ENCODE measurements around the gene CLDN22. TPM values are rescaled to one million over a fixed set of nuclear protein-coding genes. Genes with fewer than 3 reads are reported as not detected.

The CLDN22 gene
- total RNA-seq (not detected), polyA plus RNA-seq (not detected)
- long read RNA-seq, donor 1, transcript CLDN22-201 (1 exons, 2,581 nt) = major isoform, 9 of 9 reads
- long read RNA-seq, donor 1, partial matches to known transcripts = 0 of 9 reads
- long read RNA-seq, donor 1, other reads (novel, unspliced or antisense) = 0 of 9 reads
- long read RNA-seq, donor 2, transcript CLDN22-201 (1 exons, 2,581 nt) = major isoform, 15 of 15 reads
- long read RNA-seq, donor 2, partial matches to known transcripts = 0 of 15 reads
- long read RNA-seq, donor 2, other reads (novel, unspliced or antisense) = 0 of 15 reads
- long read RNA-seq, donor 3, transcript CLDN22-201 (1 exons, 2,581 nt) = major isoform, 26 of 26 reads
- long read RNA-seq, donor 3, partial matches to known transcripts = 0 of 26 reads
- long read RNA-seq, donor 3, other reads (novel, unspliced or antisense) = 0 of 26 reads
- long read RNA-seq, donor 4 = 0 reads
- long read RNA-seq, donor 5 = 0 reads
- long read RNA-seq, donor 6, partial matches to known transcripts = 0 of 1 reads
- long read RNA-seq, donor 6, other reads (novel, unspliced or antisense) = 0 of 1 reads
- long read RNA-seq, donor 7, transcript CLDN22-201 (1 exons, 2,581 nt) = major isoform, 8 of 8 reads
- long read RNA-seq, donor 7, partial matches to known transcripts = 0 of 8 reads
- long read RNA-seq, donor 7, other reads (novel, unspliced or antisense) = 0 of 8 reads
- long read RNA-seq, donor 8, transcript CLDN22-201 (1 exons, 2,581 nt) = major isoform, 12 of 12 reads
- long read RNA-seq, donor 8, partial matches to known transcripts = 0 of 12 reads
- long read RNA-seq, donor 8, other reads (novel, unspliced or antisense) = 0 of 12 reads
- long read RNA-seq, donor 9, transcript CLDN22-201 (1 exons, 2,581 nt) = major isoform, 18 of 18 reads
- long read RNA-seq, donor 9, partial matches to known transcripts = 0 of 18 reads
- long read RNA-seq, donor 9, other reads (novel, unspliced or antisense) = 0 of 18 reads
- long read RNA-seq, donor 10, partial matches to known transcripts = 0 of 4 reads
- long read RNA-seq, donor 10, other reads (novel, unspliced or antisense) = 0 of 4 reads

DNA sequence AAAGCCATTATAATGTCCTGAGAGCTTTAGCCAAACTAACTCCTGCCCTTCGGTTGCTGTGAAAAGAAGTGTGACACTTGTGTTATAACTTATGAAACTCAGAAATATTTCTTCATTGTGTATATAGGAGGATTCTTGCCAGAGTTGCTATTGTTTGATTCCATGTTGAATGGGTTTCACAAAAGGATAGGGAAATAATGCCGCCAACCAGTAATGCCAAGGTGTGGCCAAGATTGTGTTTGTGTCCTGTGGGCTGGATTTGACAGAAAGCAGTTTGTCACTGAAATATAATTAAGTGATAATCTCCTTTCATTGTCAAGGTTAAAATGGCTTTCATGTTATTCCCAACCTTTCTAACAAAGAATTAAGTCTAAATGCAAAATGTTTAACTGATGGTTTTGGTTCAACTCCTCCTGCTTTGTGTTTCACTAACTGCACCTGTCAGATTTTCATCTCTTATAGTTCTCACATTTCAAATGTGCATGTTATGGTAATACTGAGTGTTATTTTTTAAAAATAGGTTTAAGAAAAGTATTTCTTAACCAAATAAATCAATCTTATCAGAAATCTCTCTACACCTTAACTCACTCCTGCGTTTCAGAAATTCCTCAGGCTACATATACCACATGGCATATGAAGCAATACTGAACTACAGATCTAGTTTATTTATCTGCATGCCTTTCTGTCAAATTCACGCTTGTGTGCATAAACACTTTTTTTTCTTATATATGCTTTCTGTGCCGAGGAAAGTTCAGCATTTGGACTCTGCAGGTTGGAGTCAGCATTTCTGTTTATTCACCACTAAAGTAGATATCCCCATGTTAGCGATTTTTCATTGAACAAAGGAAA lies at the start of gene CLDN22:
TSS of gene CLDN22 (minus strand) at position 66 of the 849 bp plus-strand sequence. CDS start at position 8, 58 bp downstream.
- intact Hi-C loops (cut with DNase I) = no loop called here
- no peaks in the 10 kb centered on the region for H3K4me1 ChIP-seq (replicated peaks in 1 of 2)
- TF ChIP-seq POLR2A (IDR thresholded peaks at IDR 0.05) = no peak
- TF ChIP-seq, protein P1, sequence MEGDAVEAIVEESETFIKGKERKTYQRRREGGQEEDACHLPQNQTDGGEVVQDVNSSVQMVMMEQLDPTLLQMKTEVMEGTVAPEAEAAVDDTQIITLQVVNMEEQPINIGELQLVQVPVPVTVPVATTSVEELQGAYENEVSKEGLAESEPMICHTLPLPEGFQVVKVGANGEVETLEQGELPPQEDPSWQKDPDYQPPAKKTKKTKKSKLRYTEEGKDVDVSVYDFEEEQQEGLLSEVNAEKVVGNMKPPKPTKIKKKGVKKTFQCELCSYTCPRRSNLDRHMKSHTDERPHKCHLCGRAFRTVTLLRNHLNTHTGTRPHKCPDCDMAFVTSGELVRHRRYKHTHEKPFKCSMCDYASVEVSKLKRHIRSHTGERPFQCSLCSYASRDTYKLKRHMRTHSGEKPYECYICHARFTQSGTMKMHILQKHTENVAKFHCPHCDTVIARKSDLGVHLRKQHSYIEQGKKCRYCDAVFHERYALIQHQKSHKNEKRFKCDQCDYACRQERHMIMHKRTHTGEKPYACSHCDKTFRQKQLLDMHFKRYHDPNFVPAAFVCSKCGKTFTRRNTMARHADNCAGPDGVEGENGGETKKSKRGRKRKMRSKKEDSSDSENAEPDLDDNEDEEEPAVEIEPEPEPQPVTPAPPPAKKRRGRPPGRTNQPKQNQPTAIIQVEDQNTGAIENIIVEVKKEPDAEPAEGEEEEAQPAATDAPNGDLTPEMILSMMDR (IDR thresholded peaks at IDR 0.05) = no peak
- H3K27ac ChIP-seq = no peak within 1 kb of the TSS
- DNase-seq = no peak
- H3K4me3 ChIP-seq = no peak within 1 kb of the TSS
- no peaks in the 10 kb centered on the region for H3K36me3 ChIP-seq (replicated peaks in 1 of 2)
- H3K27me3 ChIP-seq = no peaks in the 10 kb centered on the region
- WGBS, 4 donors = 82 to 92% (median 90%) methylated on average over 6 of the region's 6 CpGs
- no peaks in the 10 kb centered on the region for H3K9me3 ChIP-seq (replicated peaks in 1 of 3)

DNA sequence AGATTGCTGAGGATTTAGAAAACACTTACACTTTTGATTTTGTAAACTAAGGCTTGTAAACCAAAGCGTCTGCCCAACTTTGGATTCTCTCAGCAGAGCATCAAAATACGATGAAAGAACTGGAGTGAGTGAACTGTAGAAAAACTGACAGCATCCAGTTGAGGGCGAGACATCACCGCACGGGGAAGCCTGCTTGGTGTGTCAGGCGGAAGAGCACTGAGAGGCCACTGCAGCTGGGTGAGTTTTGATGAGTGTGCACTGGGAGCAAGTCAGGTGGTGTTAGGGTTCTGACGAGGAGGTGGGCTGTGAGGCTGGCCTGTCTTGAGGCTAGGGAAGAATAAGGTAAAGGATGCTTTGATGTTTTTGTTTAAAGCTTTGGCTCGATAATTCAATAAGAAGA lies 49.0 kb upstream of the CLDN22 start:
- peaks cover 0 to 4% (median 0%) of the 10 kb centered on the region in 3 donors for H3K9me3 ChIP-seq (replicated peaks in 1 of 3)
- DNase-seq = no peak
- WGBS, 4 donors = 76 to 79% (median 78%) methylated on average over 8 of the region's 8 CpGs
- no peaks in the 10 kb centered on the region for H3K4me1 ChIP-seq (replicated peaks in 1 of 2)
- TF ChIP-seq POLR2A (IDR thresholded peaks at IDR 0.05) = no peak
- TF ChIP-seq, protein P1 (IDR thresholded peaks at IDR 0.05) = no peak
- peaks cover 31% of the 10 kb centered on the region for H3K27me3 ChIP-seq
- H3K36me3 ChIP-seq (replicated peaks in 1 of 2) = no peaks in the 10 kb centered on the region
- H3K4me3 ChIP-seq = no peak overlapping the region
- no peak overlapping the region for H3K27ac ChIP-seq
- intact Hi-C loops (cut with DNase I) = no loop called here

DNA sequence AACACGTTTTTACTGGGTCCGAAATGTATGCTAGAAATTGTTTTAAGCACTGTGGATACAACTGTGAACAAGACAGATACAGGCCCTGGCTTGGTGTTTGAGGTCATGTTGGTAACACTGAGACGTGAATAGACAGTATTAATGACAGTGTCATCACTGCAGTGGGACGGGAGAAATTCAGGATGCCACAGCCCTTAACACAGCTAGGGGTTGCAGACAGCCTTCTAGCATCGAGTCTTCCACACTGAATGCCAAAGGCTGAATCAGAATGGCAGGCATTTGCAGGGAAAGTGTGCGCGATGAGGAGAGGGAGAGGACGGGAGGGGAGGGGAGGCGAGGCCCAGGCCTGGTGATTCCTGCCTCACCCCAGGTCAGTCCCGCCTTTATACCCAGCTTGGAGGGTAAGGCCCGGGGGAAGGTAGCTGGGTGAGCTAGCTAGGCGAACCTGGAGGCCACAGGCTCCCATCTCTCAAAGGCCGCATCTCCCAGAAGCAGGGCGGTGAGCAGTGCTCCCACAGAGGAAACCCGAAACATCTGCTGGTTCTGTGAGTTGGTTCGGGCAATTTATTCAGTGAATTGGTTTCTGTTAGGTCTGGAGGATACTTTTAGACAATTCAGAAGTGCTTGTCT lies 46.2 kb upstream of the CLDN22 start:
- intact Hi-C loops (cut with DNase I) = no loop called here
- 78 to 90% (median 83%) methylated on average over 16 of the region's 16 CpGs for WGBS, 4 donors
- TF ChIP-seq, protein P1 (IDR thresholded peaks at IDR 0.05) = no peak
- no peak for TF ChIP-seq POLR2A (IDR thresholded peaks at IDR 0.05)
- Histone ChIP-seq H3K9me3 (replicated peaks in 1 of 3) (no peaks in the 10 kb centered on the region), H3K27ac (no peak overlapping the region), H3K36me3 (replicated peaks in 1 of 2) (no peaks in the 10 kb centered on the region), H3K4me1 (replicated peaks in 1 of 2) (no peaks in the 10 kb centered on the region), H3K27me3 (peaks cover 36% of the 10 kb centered on the region), H3K4me3 (no peak overlapping the region)
- no peak for DNase-seq
